Measurements from ENCODE around the gene AKAP9.
"Not testable (repeated sequence)": the region's sequence is repeated elsewhere in the genome, so short reads cannot be mapped to it uniquely, and the experiment has no call there.

The AKAP9 gene

GRCh38 chr7:92013611-92014010, 72.9 kb downstream of the AKAP9 start:
- DNase-seq (ENCODE audit: low spot score), result no peak

- no peak for DNase-seq (ENCODE audit: low spot score)
Measured at GRCh38 chr7:92020636-92021035, 80.0 kb downstream of the AKAP9 start.

- DNase-seq (ENCODE audit: low spot score), result no peak
Measured at GRCh38 chr7:92025260-92025659, 84.6 kb downstream of the AKAP9 start.

- DNase-seq (ENCODE audit: low spot score), result not testable (repeated sequence)
Measured at GRCh38 chr7:92026635-92027034, 86.0 kb downstream of the AKAP9 start.

GRCh38 chr7:92027128-92027527, 86.5 kb downstream of the AKAP9 start:
- DNase-seq (ENCODE audit: low spot score), result not testable (repeated sequence)

- DNase-seq (ENCODE audit: low spot score), result no peak
Measured at GRCh38 chr7:92028226-92028625, 87.6 kb downstream of the AKAP9 start.

- no peak for DNase-seq (ENCODE audit: low spot score)
Measured at GRCh38 chr7:92028686-92029085, 88.0 kb downstream of the AKAP9 start.

GRCh38 chr7:92034116-92034515, 93.5 kb downstream of the AKAP9 start:
- DNase-seq (ENCODE audit: low spot score), result no peak

- no peak for DNase-seq (ENCODE audit: low spot score)
Measured at GRCh38 chr7:92035576-92035975, 94.9 kb downstream of the AKAP9 start.

- no peak for DNase-seq (ENCODE audit: low spot score)
Measured at GRCh38 chr7:92039900-92040299, 99.2 kb downstream of the AKAP9 start.

GRCh38 chr7:92042056-92042737, 101.5 kb downstream of the AKAP9 start:
- no peak for DNase-seq (ENCODE audit: low spot score)

- no peak for DNase-seq (ENCODE audit: low spot score)
Measured at GRCh38 chr7:92043098-92043497, 102.4 kb downstream of the AKAP9 start.

- DNase-seq (ENCODE audit: low spot score), result no peak
Measured at GRCh38 chr7:92043637-92044036, 103.0 kb downstream of the AKAP9 start.

GRCh38 chr7:92044148-92044547, 103.5 kb downstream of the AKAP9 start:
- no peak for DNase-seq (ENCODE audit: low spot score)

- DNase-seq (ENCODE audit: low spot score), result no peak
Measured at GRCh38 chr7:92044940-92045339, 104.3 kb downstream of the AKAP9 start.

- no peak for DNase-seq (ENCODE audit: low spot score)
Measured at GRCh38 chr7:92051655-92052054, 111.0 kb downstream of the AKAP9 start.

GRCh38 chr7:92052159-92052558, 111.5 kb downstream of the AKAP9 start:
- DNase-seq (ENCODE audit: low spot score), result no peak

GRCh38 chr7:92052684-92053083, 112.0 kb downstream of the AKAP9 start:
- DNase-seq (ENCODE audit: low spot score), result no peak

GRCh38 chr7:92053312-92053711, 112.7 kb downstream of the AKAP9 start:
- no peak for DNase-seq (ENCODE audit: low spot score)

- no peak for DNase-seq (ENCODE audit: low spot score)
Measured at GRCh38 chr7:92056286-92056685, 115.6 kb downstream of the AKAP9 start.

GRCh38 chr7:92057375-92057774, 116.7 kb downstream of the AKAP9 start:
- DNase-seq (ENCODE audit: low spot score), result no peak

GRCh38 chr7:92058040-92058439, 117.4 kb downstream of the AKAP9 start:
- peak; percentile 15 for DNase-seq (ENCODE audit: low spot score)

GRCh38 chr7:92058899-92059298, 118.2 kb downstream of the AKAP9 start:
- DNase-seq (ENCODE audit: low spot score), result no peak

GRCh38 chr7:92061154-92061553, 120.5 kb downstream of the AKAP9 start:
- DNase-seq (ENCODE audit: low spot score), result no peak

All from CD4-positive, alpha-beta T cell treated with Interleukin-6 at 100 ng/mL for 8 hours (primary cell).